Stimulated activated CD8-positive, alpha-beta memory T cell treated with anti-CD3 and anti-CD28 coated beads, Interleukin-2, amount 100 ng/mL, for 48 hours (primary cell): ENCODE data around the gene CPXM2.

ENCODE experiments used
- DNase-seq, 2 donors: peaks; one replicate each; pipeline ENCODE4 v3.0.0-alpha.2; 2020; ENCODE audit warnings: low read depth in 2 of 2

CPXM2 gene

GRCh38 chr10:123891144-123892071 lies at the start of gene CPXM2:
Gene CPXM2, minus strand, starts transcription at chr10:123891807. Its CDS starts 148 bp downstream, at chr10:123891659.
- no peak for DNase-seq

DNA sequence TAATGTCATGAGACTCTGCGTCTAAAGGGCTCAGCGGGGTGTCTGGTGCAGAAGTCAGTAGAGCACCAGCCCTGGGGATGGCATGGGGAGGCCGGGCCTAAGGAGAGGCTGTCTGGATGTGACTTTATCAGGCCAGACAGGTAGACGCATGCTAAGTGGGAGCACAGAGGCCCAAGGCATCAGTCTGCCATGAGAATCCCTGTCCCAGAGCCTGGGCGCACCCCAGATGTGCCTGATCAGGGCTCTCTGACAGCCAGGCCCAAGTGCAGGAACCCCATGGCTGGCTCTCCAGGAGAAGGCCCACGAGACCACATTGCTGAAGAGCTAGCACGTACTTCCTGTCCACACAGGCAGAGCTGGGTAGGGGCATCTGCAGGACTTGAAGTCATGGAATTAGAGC lies 48.0 kb upstream of the CPXM2 start:
- DNase-seq, result no peak

DNA sequence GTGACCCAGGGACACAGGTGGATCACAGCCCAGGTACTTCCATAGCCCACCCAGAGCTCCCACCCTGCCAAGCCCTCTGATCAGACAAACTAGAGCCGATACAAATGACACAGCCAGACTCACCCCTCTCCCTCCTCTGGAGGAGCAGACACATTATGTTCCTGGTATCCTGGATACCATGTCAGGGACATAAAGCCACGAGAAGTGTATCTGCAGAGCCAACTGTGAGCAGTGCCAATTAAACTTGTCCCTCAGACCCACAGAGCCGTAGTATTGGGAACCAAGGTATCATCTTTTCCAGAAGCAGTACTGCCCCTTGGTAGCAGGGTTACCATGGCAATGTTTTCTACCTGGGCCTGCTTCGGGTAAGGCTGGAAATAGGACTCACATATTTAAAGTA lies 47.3 kb upstream of the CPXM2 start:
- DNase-seq, result no peak

- no peak for DNase-seq
Observed at GRCh38 chr10:123936426-123936825, 44.8 kb upstream of the CPXM2 start.

GRCh38 chr10:123935680-123936079 lies 44.1 kb upstream of the CPXM2 start:
- DNase-seq, result no peak

DNA sequence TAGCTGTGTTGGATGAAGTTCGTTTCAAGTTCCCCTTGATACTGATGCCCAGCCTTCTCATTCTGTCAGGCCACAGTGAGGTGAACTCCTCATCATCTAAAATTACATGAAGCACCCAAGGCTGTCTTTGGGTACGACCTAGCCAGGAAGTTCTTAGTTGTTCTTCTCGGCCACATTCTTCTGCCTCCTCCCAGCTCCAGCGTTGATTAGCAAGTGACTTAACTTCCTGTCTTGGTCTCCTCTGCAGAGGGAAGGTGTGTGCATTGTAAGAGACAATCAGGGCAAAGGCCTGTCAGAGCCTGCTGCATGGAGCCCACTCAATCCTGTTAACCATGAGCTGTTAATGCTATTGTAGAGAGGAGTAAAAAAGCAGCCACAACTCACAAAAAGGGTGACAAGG lies 43.2 kb upstream of the CPXM2 start:
- no peak for DNase-seq

GRCh38 chr10:123930340-123931001 lies 38.9 kb upstream of the CPXM2 start:
- no peak for DNase-seq

- DNase-seq, result no peak
Observed at GRCh38 chr10:123929791-123930190, 38.2 kb upstream of the CPXM2 start.

DNA sequence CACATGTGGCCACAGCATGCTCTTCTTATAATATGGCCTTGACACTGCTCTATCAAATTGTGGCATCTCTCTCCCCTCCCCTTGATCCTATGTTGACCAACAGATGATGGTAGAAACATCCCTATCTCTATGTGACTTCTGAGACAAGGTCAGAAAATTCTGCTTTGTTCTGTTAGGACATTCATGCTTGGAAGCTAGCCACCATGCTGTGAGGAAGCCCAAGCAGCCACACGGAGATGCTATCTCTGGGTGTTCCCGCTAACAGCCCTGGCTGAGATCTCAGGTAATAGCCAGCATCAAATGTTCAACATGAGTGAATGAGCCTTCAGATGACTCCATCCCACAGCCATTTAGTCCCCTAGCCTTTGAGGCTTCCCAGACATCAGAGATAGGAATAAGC lies 36.8 kb upstream of the CPXM2 start:
- no peak for DNase-seq

DNA sequence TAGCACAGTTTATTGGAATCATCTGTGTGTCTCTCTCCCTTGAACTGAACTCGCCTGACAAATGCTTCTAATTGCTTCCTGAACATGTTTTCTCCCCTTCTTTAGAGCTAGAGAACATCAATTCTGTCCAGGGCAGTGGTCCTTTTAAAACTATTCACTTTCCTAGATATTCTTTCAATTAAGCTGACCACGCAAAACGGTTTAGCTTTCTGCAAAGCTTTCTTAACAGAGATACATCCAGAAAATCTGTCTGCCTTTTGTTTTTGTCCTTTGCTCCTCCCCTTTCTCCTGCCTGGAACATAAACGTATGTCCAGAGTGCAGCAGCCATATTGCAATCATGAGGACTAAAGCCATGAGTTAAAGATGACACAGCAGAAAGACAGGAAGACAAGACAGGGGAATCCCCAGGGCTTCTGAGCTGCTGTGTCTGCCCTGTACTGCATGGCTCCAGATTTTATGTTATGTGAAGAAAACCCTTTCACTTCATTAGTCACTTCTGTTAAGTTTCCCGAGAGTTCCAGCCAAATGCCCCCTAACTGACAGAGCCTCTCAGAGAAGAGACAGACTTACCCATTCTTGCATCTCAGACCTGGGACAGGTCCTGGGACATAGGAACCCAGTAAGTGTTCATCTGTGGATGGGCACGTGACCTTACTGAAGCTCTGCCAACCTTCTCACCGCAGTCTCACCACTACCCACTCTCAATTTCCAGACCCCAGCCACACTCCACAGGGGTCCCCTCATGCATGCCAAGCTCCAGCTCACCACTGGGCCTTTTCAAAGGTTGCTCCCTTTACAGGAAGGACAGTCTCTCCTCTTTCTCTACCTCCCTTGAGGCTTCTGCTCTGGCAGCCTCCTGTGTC lies 35.0 kb upstream of the CPXM2 start:
- no peak for DNase-seq

DNA sequence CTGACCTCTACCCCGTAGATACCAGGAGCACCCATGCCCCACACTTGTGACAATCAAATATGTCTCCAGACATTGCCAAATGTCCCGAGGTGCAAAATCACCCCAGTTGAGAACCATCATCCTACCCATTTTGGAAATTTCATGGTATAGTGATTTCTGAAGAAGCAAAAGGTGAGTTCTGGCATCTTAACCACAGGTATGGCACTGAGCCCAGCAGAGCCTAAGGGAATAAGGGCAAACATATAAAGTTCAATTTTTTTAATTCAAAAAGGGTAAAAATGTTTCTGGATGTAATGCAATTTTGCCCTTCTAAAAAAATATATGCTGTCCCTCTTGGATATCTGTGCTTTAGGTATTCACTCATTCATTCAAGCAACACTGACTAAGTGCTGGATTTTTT lies 30.5 kb upstream of the CPXM2 start:
- no peak for DNase-seq

- no peak for DNase-seq
Observed at GRCh38 chr10:123916775-123917174, 25.2 kb upstream of the CPXM2 start.

- DNase-seq, result no peak
Observed at GRCh38 chr10:123913688-123914268, 22.2 kb upstream of the CPXM2 start.

DNA sequence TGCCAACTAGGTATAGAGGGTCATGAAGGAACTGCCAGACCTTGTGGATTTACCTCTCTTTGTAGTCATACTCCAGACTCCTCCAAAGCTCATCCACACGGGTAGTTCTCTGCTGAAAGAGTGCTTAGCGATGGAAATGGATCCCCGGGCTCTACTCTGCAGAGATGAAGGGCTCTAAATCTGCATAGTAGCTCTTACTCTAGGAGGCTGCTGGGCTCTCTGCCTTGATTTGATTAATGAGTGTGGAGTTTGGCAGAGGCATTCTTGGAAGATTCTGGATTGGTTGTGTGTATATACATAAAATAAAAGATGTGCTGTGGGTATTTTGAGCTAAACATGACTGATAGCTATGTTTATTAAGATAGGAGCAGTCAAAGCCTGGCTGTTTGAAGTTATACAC lies 21.3 kb upstream of the CPXM2 start:
- no peak for DNase-seq

- DNase-seq, result no peak
Observed at GRCh38 chr10:123912466-123912865, 20.9 kb upstream of the CPXM2 start.

DNA sequence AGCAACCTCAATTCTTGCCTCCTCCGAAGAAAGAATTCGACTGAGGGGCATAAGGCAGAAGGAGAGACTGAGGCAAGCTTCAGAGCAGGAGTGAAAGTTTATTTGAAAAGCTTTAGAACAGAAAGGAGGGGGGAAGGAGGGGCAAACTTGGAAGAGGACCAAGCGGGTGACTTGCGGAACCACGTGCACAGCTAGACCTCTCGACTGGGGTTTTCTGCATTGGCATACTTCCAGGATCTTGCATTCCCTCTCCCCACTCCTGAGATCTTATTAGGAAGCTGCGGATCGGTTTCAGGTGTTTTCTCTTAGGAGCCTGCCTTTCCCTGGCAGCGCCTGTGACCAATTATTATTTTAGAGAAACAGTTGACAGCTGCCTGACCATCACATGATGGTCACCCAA lies 20.3 kb upstream of the CPXM2 start:
- no peak for DNase-seq

DNA sequence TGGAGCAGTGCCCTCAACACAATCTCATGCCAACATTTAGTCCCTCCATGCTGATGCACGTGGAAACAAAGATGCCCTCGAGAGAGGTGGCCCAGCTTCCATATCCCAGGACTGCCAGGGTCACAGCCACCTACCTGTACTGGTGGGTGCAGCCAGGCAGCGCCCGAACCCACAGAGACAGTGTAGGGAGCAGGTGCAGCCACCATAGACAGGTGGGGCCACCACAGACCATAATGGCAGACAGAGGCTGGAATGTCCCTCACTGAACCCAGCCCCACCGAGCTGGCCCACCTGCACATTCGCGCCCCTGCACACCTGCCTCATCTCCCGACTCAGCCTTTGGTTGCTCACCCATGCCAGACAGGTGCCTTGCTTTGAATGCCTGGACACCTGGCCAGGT lies 18.3 kb upstream of the CPXM2 start:
- DNase-seq, result no peak

DNA sequence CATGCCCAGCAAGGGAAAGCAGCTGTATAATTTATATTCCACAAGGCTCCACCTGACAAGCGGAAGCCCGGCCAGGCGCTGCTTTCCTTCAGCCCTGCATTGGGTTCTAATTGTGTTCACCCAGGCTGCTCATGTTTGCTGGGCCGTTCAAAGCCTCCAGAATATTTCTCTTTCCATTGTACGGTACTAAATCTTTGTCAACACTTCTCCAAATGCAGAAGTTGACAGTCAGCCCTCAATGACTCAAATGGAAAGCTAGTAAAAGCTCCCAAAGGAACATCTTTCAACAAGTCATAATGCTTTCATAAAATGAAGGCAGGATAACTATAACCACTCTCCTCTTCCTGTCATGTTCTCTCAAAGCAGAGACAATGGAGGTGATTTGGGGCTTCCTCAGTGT lies 17.8 kb upstream of the CPXM2 start:
- DNase-seq, result no peak

DNA sequence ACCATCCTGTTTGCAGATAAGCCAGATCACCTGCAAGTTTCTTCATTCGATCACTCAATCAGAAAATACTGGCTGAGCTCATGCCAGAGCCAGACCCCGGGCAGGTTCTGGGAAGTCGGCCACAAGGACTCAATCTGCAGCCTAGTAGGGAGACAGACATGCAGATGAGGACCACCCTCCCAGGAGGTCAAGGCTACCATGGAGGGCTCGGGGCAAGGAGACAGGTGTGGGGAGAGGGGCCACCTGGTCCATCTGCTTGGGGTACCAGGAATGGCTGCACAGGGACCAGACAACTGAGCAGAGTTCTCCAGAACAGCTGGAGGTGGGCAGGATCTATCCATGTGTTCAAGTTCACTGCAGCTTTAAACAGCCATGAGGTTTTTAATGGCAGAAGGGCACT lies 16.8 kb upstream of the CPXM2 start:
- DNase-seq, result no peak

GRCh38 chr10:123906884-123907652 lies 15.5 kb upstream of the CPXM2 start:
- no peak for DNase-seq

- DNase-seq, result no peak
Observed at GRCh38 chr10:123906296-123906695, 14.7 kb upstream of the CPXM2 start.
